Smooth muscle cell (in vitro differentiated cells): ENCODE data around the gene ACOT7. TPM values are rescaled to one million over a fixed set of nuclear protein-coding genes. Genes with fewer than 3 reads are reported as not detected.

Source experiments
- DNase-seq: peaks from one replicate; lab custom pipeline; 2025; ENCODE audit not compliant: unreplicated experiment; lab: John Stamatoyannopoulos, UW
- H2AFZ ChIP-seq: fragments of 200-600 bp; sonication (generic); 2 replicates; pipeline ENCODE4 v1.6.0; 2016; ENCODE audit warnings: antibody characterized with exemption, low read depth, mild to moderate bottlenecking
- H3F3A ChIP-seq: fragments of 200-600 bp; sonication (generic); 2 replicates; pipeline ENCODE4 v1.6.0; 2017; ENCODE audit warnings: antibody characterized with exemption, low read depth
- H3K27ac ChIP-seq: fragments of 200-600 bp; sonication (generic); 2 replicates; pipeline ENCODE4 v1.5.1; 2016; ENCODE audit warnings: low read depth, mild to moderate bottlenecking
- H3K27me3 ChIP-seq: fragments of 200-600 bp; sonication (generic); 2 replicates; pipeline ENCODE4 v1.6.1; 2016; ENCODE audit warnings: low read depth, mild to moderate bottlenecking
- H3K36me3 ChIP-seq: fragments of 200-600 bp; sonication (generic); 2 replicates; pipeline ENCODE4 v1.5.1; 2016; ENCODE audit warnings: low read depth
- H3K4me1 ChIP-seq: fragments of 200-600 bp; sonication (generic); 2 replicates; pipeline ENCODE4 v1.5.1; 2016; ENCODE audit warnings: low read depth
- H3K4me2 ChIP-seq: fragments of 200-600 bp; sonication (generic); 2 replicates; pipeline ENCODE4 v1.6.0; 2016; ENCODE audit warnings: mild to moderate bottlenecking
- H3K4me3 ChIP-seq: fragments of 200-600 bp; sonication (generic); 2 replicates; pipeline ENCODE4 v1.5.1; 2016; ENCODE audit warnings: mild to moderate bottlenecking
- H3K79me2 ChIP-seq: fragments of 200-600 bp; sonication (generic); 2 replicates; pipeline ENCODE4 v1.6.0; 2016; ENCODE audit warnings: low read depth, mild to moderate bottlenecking
- H3K9ac ChIP-seq: fragments of 200-600 bp; sonication (generic); 2 replicates; pipeline ENCODE4 v1.6.0; 2016; ENCODE audit warnings: low read depth
- H3K9me3 ChIP-seq: fragments of 200-600 bp; sonication (generic); replicated peaks from 2 replicates; pipeline ENCODE4 v1.5.1; 2016; ENCODE audit warnings: low read depth
- H4K20me1 ChIP-seq: fragments of 200-600 bp; sonication (generic); 2 replicates; pipeline ENCODE4 v1.6.0; 2016; ENCODE audit warnings: low read depth
- CTCF ChIP-seq: fragments of 200-600 bp; sonication (generic); IDR thresholded peaks from 2 replicates; pipeline ENCODE4 v1.5.1; 2017; ENCODE audit warnings: borderline replicate concordance, mild to moderate bottlenecking, antibody characterized with exemption; ENCODE audit not compliant: insufficient read depth, poor library complexity, severe bottlenecking
- WGBS: methylation state at CpG from one replicate; pipeline ENCODE4 v1.1.7; 2016; ENCODE audit warnings: low lambda C conversion rate; 5-methylcytosine and 5-hydroxymethylcytosine counted together
- polyA plus RNA-seq: library from polyadenylated mRNA; unstranded; fragments of >200 nt; fragmentation: Nextera tagmentation; extraction: Ambion mirVana; gene quantifications from 2 replicates; pipeline ENCODE4 v1.2.1, GENCODE V29; 2016
- total RNA-seq: library from RNA; depleted of rRNA; stranded (reverse); fragments of >200 nt; gene quantifications from 2 replicates; pipeline ENCODE4 v1.2.3, GENCODE V29; 2014

The ACOT7 gene
- total and polyA plus RNA-seq, 2 experiments from 2014 or later, result 19.5 to 53.8 TPM

- no peak for TF ChIP-seq CTCF
Observed at GRCh38 chr1:6410248-6410893, 16.8 kb upstream of the ACOT7 start.

GRCh38 chr1:6409733-6410132 is 16.2 kb upstream of the ACOT7 start:
- DNase-seq, result no peak
- no peaks in the 10 kb centered on the region for H3F3A ChIP-seq
- H2AFZ ChIP-seq, result no peak overlapping the region
- H3K9me3 ChIP-seq, result no peaks in the 10 kb centered on the region
- no peaks in the 10 kb centered on the region for H4K20me1 ChIP-seq
- peaks cover 6% of the 10 kb centered on the region for H3K27me3 ChIP-seq
- no peaks in the 10 kb centered on the region for H3K79me2 ChIP-seq
- H3K36me3 ChIP-seq, result no peaks in the 10 kb centered on the region
- 98% methylated on average over 6 of the region's 6 CpGs for WGBS
- no peak overlapping the region for H3K27ac ChIP-seq
- no peak overlapping the region for H3K9ac ChIP-seq
- H3K4me1 ChIP-seq, result peaks cover 3% of the 10 kb centered on the region
- no peak overlapping the region for H3K4me2 ChIP-seq
- no peak for TF ChIP-seq CTCF
- H3K4me3 ChIP-seq, result no peak overlapping the region

More at GRCh38 chr1:6410248-6410893, 16.8 kb upstream of the ACOT7 start:
- Histone ChIP-seq H3K79me2 (no peaks in the 10 kb centered on the region), H4K20me1 (no peaks in the 10 kb centered on the region), H3K9ac (no peak overlapping the region), H3K4me1 (peaks cover 7% of the 10 kb centered on the region), H3K4me3 (no peak overlapping the region), H3K36me3 (no peaks in the 10 kb centered on the region), H3K9me3 (no peaks in the 10 kb centered on the region), H3K27ac (no peak overlapping the region), H3K4me2 (no peak overlapping the region), H2AFZ (no peak overlapping the region), H3K27me3 (peaks cover 12% of the 10 kb centered on the region), H3F3A (no peaks in the 10 kb centered on the region)
- no peak for DNase-seq
- WGBS, result 86% methylated on average over 13 of the region's 13 CpGs

GRCh38 chr1:6409053-6409452 is 15.5 kb upstream of the ACOT7 start:
- DNase-seq, result no peak

More at GRCh38 chr1:6409053-6409452, 15.5 kb upstream of the ACOT7 start:
- no peaks in the 10 kb centered on the region for H4K20me1 ChIP-seq
- no peak overlapping the region for H3K4me2 ChIP-seq
- no peak for TF ChIP-seq CTCF
- no peak overlapping the region for H2AFZ ChIP-seq
- H3K27me3 ChIP-seq, result peaks cover 3% of the 10 kb centered on the region
- 97% methylated on average over 4 of the region's 4 CpGs for WGBS
- no peak overlapping the region for H3K27ac ChIP-seq
- H3K4me1 ChIP-seq, result no peaks in the 10 kb centered on the region
- H3K4me3 ChIP-seq, result no peak overlapping the region
- H3K9me3 ChIP-seq, result no peaks in the 10 kb centered on the region
- no peaks in the 10 kb centered on the region for H3K79me2 ChIP-seq
- H3K9ac ChIP-seq, result no peak overlapping the region
- H3F3A ChIP-seq, result no peaks in the 10 kb centered on the region
- no peaks in the 10 kb centered on the region for H3K36me3 ChIP-seq
